ENCODE results near the gene BYSL. TPM values are rescaled to one million over a fixed set of nuclear protein-coding genes. Genes with fewer than 3 reads are reported as not detected.

The BYSL gene
- total and polyA plus RNA-seq, 2 donors (not counting 3 experiments of a cell fraction or from before 2014, with no cell fraction given), result 33.1 to 41.8 TPM

DNA sequence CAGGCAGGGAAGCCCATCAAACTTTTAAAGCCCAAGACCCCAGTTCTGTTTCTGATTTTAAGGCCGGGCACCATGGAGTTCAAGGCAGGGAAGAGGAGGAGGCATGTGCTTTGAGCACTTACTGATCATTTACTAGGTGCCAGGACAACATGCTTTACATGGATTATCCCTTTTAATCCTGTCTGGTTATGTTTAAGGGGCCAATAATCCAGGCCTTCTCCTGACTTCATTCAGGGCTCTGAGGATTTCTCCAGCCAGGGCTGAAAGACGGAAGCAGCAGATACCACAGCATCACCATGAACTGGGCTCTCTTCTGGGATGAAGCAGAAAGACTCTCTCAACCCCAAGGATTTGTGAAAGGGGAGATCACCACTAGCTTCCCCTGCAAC, 16.2 kb downstream of the BYSL start:
- no peaks in the 10 kb centered on the region for H4K20me1 ChIP-seq (replicated peaks; ENCODE audit: control insufficient read depth, extremely low read depth, insufficient read depth, low read length)
- H3K4me2 ChIP-seq (ENCODE audit: insufficient read depth, low read length), result no peak overlapping the region
- H3K4me1 ChIP-seq (ENCODE audit: control insufficient read depth, extremely low read depth, insufficient read depth, low read length), result peaks cover 32% of the 10 kb centered on the region
- H3K9me3 ChIP-seq (replicated peaks; ENCODE audit: control insufficient read depth, insufficient read depth, low read length), result no peaks in the 10 kb centered on the region
- no peak overlapping the region for H3K27ac ChIP-seq (ENCODE audit: insufficient read depth, low read depth, low read length)
- dilution Hi-C loops (cut with MboI; ENCODE audit: extremely low pct_ligation_motif_present, low sequenced_read_pairs) (no loop called here), intact Hi-C loops (cut with micrococcal nuclease) (no loop called here)
- FAIRE-seq (no peak), DNase-seq (ENCODE audit: low read depth, low spot score) (no peak)
- TF ChIP-seq POLR2AphosphoS5 (IDR thresholded peaks at IDR 0.05; ENCODE audit: insufficient read depth, low read depth, low read length), result no peak
- TF ChIP-seq, protein P1, sequence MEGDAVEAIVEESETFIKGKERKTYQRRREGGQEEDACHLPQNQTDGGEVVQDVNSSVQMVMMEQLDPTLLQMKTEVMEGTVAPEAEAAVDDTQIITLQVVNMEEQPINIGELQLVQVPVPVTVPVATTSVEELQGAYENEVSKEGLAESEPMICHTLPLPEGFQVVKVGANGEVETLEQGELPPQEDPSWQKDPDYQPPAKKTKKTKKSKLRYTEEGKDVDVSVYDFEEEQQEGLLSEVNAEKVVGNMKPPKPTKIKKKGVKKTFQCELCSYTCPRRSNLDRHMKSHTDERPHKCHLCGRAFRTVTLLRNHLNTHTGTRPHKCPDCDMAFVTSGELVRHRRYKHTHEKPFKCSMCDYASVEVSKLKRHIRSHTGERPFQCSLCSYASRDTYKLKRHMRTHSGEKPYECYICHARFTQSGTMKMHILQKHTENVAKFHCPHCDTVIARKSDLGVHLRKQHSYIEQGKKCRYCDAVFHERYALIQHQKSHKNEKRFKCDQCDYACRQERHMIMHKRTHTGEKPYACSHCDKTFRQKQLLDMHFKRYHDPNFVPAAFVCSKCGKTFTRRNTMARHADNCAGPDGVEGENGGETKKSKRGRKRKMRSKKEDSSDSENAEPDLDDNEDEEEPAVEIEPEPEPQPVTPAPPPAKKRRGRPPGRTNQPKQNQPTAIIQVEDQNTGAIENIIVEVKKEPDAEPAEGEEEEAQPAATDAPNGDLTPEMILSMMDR (IDR thresholded peaks at IDR 0.05; ENCODE audit: extremely low read depth in 1 of 2, insufficient read depth in 1 of 2, low read depth in 1 of 2, low read length in 2 of 2), result no peak
- TF ChIP-seq POLR2A (IDR thresholded peaks at IDR 0.05; ENCODE audit: low read depth, low read length), result no peak
- TF ChIP-seq JUN (IDR thresholded peaks at IDR 0.05; ENCODE audit: borderline replicate concordance, insufficient read depth, insufficient read length, low read depth), result no peak
- no peak for TF ChIP-seq GATA2 (IDR thresholded peaks at IDR 0.05; ENCODE audit: insufficient read depth, insufficient read length, low read depth, low read length)
- no peak for TF ChIP-seq EZH2 (IDR thresholded peaks at IDR 0.05; ENCODE audit: borderline replicate concordance, low read depth, low read length, severe bottlenecking)
- TF ChIP-seq FOS (IDR thresholded peaks at IDR 0.05; ENCODE audit: borderline replicate concordance, insufficient read depth, low read length), result no peak
- TF ChIP-seq, protein P2, sequence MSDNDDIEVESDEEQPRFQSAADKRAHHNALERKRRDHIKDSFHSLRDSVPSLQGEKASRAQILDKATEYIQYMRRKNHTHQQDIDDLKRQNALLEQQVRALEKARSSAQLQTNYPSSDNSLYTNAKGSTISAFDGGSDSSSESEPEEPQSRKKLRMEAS (IDR thresholded peaks at IDR 0.05; ENCODE audit: insufficient read depth, insufficient read length), result no peak
- TF ChIP-seq MYC (IDR thresholded peaks at IDR 0.05; ENCODE audit: low read depth, low read length), result no peak
- no peaks in the 10 kb centered on the region for H3K27me3 ChIP-seq (ENCODE audit: control insufficient read depth in 2 of 2, insufficient read depth in 2 of 2, low read length in 2 of 2)
- ChIA-PET CTCF (interaction anchor here (0.6 to 8.5 kb wide), 6 partner anchors 16 to 136 kb away, joined by 3 to 149 read pairs (median 6); partner anchors contain the start of genes BYSL and MED20), POLR2A (no interaction called here)
- no peaks in the 10 kb centered on the region for H3K9me1 ChIP-seq (replicated peaks; ENCODE audit: control insufficient read depth, extremely low read depth, insufficient read depth, low read length)
- H3K4me3 ChIP-seq (replicated peaks in 1 of 3; ENCODE audit: insufficient read depth in 1 of 3, low read depth in 1 of 3, low read length in 3 of 3), result no peak overlapping the region
- peaks cover 23 to 37% of the 10 kb centered on the region in 2 experiments for H3K36me3 ChIP-seq (ENCODE audit: control insufficient read depth in 2 of 2, extremely low read depth in 1 of 2, insufficient read depth in 2 of 2, low read length in 2 of 2)
- BruUV-seq (replicated peaks), result no TSS peak
- H3K9ac ChIP-seq (replicated peaks; ENCODE audit: extremely low read depth, insufficient read depth, low read length), result no peak overlapping the region
- peaks cover 47% of the 10 kb centered on the region for H3K79me2 ChIP-seq (ENCODE audit: control insufficient read depth, insufficient read depth, low read length)
- no peak overlapping the region for H2AFZ ChIP-seq (ENCODE audit: low read depth, low read length)

Measured in endothelial cell of umbilical vein (primary cell).